NCI-H82 treated with DMSO at 0.1 percent for 48 hours (cell line): ENCODE results near the gene PLCL1.
"Not testable (repeated sequence)": the region's sequence is repeated elsewhere in the genome, so short reads cannot be mapped to it uniquely, and the experiment has no call there.

Experiments used
- DNase-seq: peaks from one replicate; lab custom pipeline; 2025; ENCODE audit not compliant: unreplicated experiment; lab: John Stamatoyannopoulos, UW

Gene PLCL1

GRCh38 chr2:198164843-198165242 is 360.4 kb downstream of the PLCL1 start:
- no peak for DNase-seq

- DNase-seq: no peak
Measured at GRCh38 chr2:198165289-198165688, 360.9 kb downstream of the PLCL1 start.

DNA sequence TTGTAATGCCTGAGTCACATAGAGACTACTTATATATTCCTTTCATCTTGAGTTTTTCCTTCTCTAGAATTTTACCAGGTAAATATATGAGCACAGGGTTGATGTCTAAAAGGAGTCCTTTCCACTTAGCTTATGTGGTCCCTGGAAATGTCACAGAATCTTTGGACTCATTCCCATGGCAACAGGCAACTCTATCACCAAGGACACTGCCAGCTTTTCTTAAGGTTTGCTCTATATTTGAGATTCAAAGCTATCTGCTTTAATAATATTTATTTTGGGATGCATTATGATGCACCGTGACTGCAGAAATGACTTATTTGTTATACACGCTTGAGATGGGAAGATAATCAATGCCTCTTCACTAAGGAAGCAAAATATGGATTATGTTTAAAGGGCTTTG is 363.0 kb downstream of the PLCL1 start:
- DNase-seq: no peak

GRCh38 chr2:198168651-198169050 is 364.3 kb downstream of the PLCL1 start:
- no peak for DNase-seq

DNA sequence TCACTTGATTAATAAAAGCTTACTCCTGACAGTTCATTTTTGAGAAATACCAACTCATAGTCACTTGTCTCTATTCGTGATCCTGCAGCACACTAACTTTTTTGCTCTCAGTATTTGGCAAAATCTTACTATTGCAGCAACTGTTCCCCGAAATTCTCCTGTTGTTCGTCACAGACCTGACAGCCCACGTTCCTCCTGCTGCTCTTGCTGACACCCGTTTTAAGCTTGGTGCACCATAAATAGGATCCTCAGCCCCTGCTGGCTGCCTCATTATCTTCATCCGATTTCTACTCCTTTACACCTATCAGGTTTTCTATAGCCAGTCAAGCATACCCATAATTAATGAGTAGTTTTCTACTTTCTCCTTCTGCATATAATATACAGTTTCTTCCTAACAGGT is 368.8 kb downstream of the PLCL1 start:
- no peak for DNase-seq

DNA sequence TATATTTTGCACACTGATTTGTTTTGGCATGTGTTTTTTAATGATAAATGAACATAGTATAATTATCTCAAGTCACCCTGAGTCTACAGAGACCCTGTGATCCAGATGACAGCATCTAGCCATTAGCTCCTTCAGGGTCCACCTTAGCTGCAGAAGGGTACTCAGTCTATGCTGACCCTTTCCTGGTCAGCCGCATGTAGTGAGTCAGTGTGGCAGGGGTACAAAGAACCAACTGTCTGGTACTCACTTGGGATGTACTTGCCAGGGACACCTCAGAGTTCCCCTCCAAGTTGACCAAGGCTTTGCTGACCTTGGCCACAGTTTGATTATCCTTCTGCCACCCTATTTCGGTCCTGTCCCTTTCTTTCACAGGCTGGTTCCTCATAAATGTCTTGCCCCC is 369.5 kb downstream of the PLCL1 start:
- DNase-seq: no peak

DNA sequence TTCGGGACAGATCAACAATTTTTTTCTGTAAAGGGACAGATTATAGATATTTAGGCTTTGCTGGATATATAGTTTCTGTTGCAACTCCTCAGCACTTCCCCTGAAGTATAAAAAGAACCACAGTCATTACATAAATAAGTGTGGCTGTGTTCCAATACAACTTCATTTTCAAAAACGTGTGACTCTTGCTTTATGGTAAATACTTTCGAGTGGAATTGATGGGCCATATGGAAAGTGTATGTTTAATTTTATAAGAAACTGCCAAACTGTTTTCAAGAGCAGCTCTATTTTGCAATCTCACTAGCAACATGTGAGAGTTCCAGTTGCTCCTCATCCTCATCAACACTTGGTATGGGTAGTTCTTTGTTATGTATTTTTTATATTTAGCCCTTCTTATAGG is 370.9 kb downstream of the PLCL1 start:
- DNase-seq: no peak

GRCh38 chr2:198177040-198177439 is 372.6 kb downstream of the PLCL1 start:
- no peak for DNase-seq

- no peak for DNase-seq
Measured at GRCh38 chr2:198178766-198179165, 374.4 kb downstream of the PLCL1 start.

GRCh38 chr2:198186257-198186656 is 381.9 kb downstream of the PLCL1 start:
- DNase-seq: no peak

DNA sequence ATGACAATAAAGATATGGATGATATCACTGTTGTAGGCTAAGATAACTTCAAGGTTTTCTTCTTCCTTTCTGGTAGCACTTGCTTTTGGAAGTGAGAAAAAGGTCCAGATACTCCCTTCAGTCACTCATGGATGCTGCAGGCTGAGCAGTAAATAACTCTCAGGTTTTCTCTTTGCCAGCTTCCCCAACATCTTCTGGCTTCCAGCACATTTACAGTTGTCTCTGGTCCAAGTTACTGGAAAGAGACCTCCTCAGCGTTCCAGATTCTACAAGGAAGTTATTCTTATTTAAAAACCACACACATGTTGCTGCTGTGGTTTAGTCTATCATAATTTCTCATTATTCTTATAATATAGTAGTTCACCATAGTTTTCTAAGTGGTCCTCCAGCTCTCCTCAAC is 383.4 kb downstream of the PLCL1 start:
- DNase-seq: no peak

- no peak for DNase-seq
Measured at GRCh38 chr2:198188982-198189381, 384.6 kb downstream of the PLCL1 start.

GRCh38 chr2:198191651-198192050 is 387.3 kb downstream of the PLCL1 start:
- DNase-seq: no peak

DNA sequence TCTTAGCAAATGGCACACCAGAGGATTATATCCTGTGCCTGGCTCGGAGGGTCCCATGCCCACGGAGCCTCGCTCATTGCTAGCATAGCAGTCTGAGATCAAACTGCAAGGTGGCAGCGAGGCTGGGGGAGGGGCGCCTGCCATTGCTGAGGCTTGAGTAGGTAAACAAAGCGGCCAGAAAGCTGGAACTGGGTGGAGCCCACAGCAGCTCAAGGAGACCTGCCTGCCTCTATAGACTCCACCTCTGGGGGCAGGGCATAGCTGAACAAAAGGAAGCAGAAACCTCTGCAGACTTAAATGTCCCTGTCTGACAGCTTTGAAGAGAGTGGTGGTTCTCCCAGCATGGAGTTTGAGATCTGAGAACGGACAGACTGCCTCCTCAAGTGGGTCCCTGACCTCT is 392.2 kb downstream of the PLCL1 start:
- DNase-seq: not testable (repeated sequence)
